Vein endothelial cell (primary cell): Measurements from ENCODE around the gene GALNT18. TPM values are rescaled to one million over a fixed set of nuclear protein-coding genes. Genes with fewer than 3 reads are reported as not detected.

Experiments used
- small RNA-seq: library from RNA; depleted of rRNA; stranded (forward); fragments of <200 nt; gene quantifications from one replicate; pipeline ENCODE3, GENCODE V24; 2012
- total RNA-seq: library from RNA; depleted of rRNA; stranded (reverse); fragments of >200 nt; gene quantifications from 2 replicates; pipeline ENCODE4 v1.2.3, GENCODE V29; 2012

The GALNT18 gene
- 10.1 and 27.3 TPM in 2 replicates for total RNA-seq

GRCh38 chr11:11621573-11622339, at the start of gene GALNT18:
Gene GALNT18 (minus strand): TSS chr11:11622005.

GRCh38 chr11:11352878-11353277, 268.9 kb downstream of the GALNT18 start, which contains the start of gene CSNK2A3:
Gene CSNK2A3 (minus strand): TSS chr11:11353250. CDS start chr11:11353119, 131 bp downstream.

Small RNA genes lying within 50 kb of the gene (small RNA-seq; reads per million reads assigned to genes)
- gene MIR4299 = not detected

Other genes starting within 250 kb of the GALNT18 start
- 47.7 and 55.5 TPM in 2 replicates for gene USP47, start 220.0 kb upstream of the GALNT18 start, total RNA-seq